NCI-H2081 (cell line): ENCODE measurements around the gene DYRK1A.
"Not testable (repeated sequence)": the region's sequence is repeated elsewhere in the genome, so short reads cannot be mapped to it uniquely, and the experiment has no call there.

Experiments used
- DNase-seq, 2 experiments: peaks; one replicate each; lab custom pipeline; 2025; lab: John Stamatoyannopoulos, UW

Gene DYRK1A

GRCh38 chr21:37528150-37528937, 161.8 kb downstream of the DYRK1A start:
- no peak for DNase-seq

DNA sequence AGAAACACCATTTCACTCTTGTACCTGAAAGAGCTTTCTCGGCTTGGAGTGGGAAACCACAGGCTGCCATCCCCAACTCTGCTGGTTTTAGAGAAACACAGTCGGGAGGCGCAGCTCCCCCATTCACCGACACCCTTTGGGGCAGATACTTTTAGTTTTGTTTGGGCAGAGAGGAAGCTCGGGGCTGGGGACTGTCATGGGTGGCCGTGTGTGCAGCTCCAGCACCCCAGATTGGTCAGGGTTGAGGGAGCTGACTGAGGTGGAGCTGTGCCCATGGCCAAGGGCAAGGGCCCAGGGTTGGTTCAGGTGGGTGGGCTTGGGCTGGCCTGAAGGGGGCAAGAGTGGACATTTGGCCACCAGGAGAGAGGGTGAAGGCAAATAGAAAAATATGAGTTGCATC, 163.1 kb downstream of the DYRK1A start:
- DNase-seq, result no peak

- no peak for DNase-seq
Observed at GRCh38 chr21:37530901-37531351, 164.4 kb downstream of the DYRK1A start.

GRCh38 chr21:37531431-37531932, 164.9 kb downstream of the DYRK1A start:
- no peak for DNase-seq

- DNase-seq, result no peak
Observed at GRCh38 chr21:37532868-37533780, 166.6 kb downstream of the DYRK1A start.

GRCh38 chr21:37534431-37534830, 167.9 kb downstream of the DYRK1A start:
- no peak for DNase-seq

DNA sequence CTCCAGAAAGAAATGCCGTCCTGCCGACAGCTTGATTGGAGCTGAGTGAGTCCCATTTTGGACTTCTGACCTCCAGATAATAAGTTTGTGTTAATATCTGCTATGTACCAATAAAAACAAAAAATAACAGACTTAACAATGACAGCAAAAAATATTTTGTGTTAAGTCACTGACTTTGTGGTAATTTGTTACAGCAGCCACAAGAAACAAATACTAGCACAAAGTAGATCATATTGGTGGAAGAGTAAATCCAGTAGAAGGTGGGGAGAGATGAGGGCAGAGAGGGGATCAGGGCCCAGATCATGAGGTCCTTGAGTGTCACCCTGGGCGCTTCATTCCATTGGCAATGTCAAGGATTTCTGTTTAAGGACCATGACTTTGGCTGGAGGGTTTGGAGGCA, 168.6 kb downstream of the DYRK1A start:
- no peak for DNase-seq

- DNase-seq, result no peak
Observed at GRCh38 chr21:37535672-37536071, 169.1 kb downstream of the DYRK1A start.

- DNase-seq, result no peak
Observed at GRCh38 chr21:37536616-37537278, 170.2 kb downstream of the DYRK1A start.

GRCh38 chr21:37537391-37537996, 170.9 kb downstream of the DYRK1A start:
- DNase-seq, result no peak

DNA sequence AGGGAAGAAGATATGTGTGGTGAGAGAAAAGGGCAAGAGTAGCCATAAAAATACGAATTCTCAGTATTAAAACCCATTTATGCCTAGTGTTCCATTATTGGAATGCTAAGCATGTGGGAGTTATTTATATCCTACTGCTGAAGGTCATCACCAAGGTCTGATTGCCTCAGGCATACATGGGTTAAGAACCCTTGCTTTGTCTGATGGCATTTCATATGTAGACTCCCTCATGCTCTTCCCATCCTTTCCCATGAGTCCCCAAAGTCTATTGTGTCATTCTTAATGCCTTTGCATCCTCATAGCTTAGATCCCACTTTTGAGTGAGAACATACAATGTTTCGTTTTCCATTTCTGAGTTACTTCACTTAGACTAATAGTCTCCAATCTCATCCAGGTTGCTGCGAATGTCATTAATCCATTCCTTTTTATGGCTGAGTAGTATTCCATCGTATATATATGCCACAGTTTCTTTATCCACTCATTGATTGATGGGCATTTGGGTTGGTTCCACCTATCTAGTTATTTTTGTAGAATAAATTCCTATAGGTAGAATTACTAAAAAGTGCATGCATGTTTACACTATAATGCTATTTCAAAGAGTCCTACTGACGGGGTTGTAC, 172.5 kb downstream of the DYRK1A start:
- no peak for DNase-seq

- DNase-seq, result not testable (repeated sequence)
Observed at GRCh38 chr21:37541128-37541527, 174.6 kb downstream of the DYRK1A start.

DNA sequence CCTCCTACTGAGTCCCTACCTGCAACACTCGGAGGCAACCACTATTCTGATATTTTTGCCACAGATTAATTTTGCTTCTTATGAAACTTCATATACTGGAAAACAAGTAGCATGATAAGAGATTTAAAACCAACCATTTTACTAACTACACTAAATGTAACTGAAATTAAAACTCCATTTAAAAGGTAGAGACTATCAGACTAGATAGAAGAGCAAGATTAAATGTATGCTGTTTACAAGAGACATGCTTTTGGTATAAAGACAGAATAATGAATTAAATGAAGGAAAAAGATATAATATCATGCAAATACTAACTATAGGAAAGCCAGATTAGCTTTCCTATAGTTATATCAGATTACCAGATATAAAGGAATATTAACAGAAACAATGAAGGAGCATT, 175.9 kb downstream of the DYRK1A start:
- no peak for DNase-seq

GRCh38 chr21:37546299-37546908, 179.8 kb downstream of the DYRK1A start:
- no peak for DNase-seq

- DNase-seq, result no peak
Observed at GRCh38 chr21:37546949-37547614, 180.5 kb downstream of the DYRK1A start.

DNA sequence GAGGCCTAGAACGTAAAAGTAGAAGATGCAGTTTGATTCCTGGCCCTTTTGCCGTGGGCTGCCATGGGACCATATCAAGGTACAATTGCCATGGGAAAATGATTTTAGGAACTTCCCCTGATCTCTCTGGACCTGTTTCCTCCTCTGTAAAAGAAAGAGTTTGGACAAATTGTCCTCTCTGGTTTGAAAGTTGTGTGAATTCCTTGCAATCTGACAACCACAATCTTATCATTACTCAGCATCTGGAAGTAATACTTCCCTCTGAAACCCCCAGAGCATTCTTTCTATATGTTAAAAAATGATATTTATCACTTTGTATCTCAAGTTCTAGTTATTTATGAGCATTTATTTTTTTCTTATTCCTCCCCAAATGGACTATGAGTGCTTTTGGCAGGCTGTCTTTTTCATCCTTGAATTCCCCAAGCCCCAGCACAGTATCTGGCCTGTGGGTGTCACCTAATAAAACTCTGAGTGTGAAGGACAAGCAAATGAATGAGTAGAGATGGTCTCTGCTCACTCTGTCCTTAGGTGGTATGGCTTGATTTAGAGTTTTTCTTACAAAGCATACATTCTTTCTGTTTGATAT, 181.1 kb downstream of the DYRK1A start:
- DNase-seq, result no peak

- DNase-seq, result no peak
Observed at GRCh38 chr21:37548521-37548981, 182.0 kb downstream of the DYRK1A start.

- DNase-seq, result not testable (repeated sequence)
Observed at GRCh38 chr21:37549730-37550129, 183.2 kb downstream of the DYRK1A start.

GRCh38 chr21:37550157-37550556, 183.6 kb downstream of the DYRK1A start:
- DNase-seq, result no peak
